ENCODE measurements around the gene CSNK1D.
"Not testable (repeated sequence)": the region's sequence is repeated elsewhere in the genome, so short reads cannot be mapped to it uniquely, and the experiment has no call there.

CSNK1D gene

GRCh38 chr17:82212331-82213250 is 60.9 kb downstream of the CSNK1D start, which contains the start of gene CCDC57:
Gene CCDC57 (minus strand): TSS chr17:82212842. CDS start chr17:82201944, 10,898 bp downstream.
- H2AFZ ChIP-seq (ENCODE audit: low read depth, low read length) = peak within 1 kb of the TSS; percentile 98
- H3K9me3 ChIP-seq (ENCODE audit: low read length) = no peaks in the 10 kb centered on the region
- H3K36me3 ChIP-seq (ENCODE audit: insufficient read depth, low read length) = no peaks in the 10 kb centered on the region
- peaks cover 12% of the 10 kb centered on the region for H3K4me1 ChIP-seq (ENCODE audit: insufficient read depth, low read length)
- peak within 1 kb of the TSS; percentile 67 for H3K4me3 ChIP-seq (ENCODE audit: low read length)
- H3K27me3 ChIP-seq (ENCODE audit: insufficient read depth, low read length) = no peaks in the 10 kb centered on the region

- not testable (repeated sequence) for H3K4me3 ChIP-seq (ENCODE audit: low read length); H2AFZ ChIP-seq (ENCODE audit: low read depth, low read length); H3K27me3 ChIP-seq (ENCODE audit: insufficient read depth, low read length); H3K9me3 ChIP-seq (ENCODE audit: low read length); H3K36me3 ChIP-seq (ENCODE audit: insufficient read depth, low read length)
- H3K4me1 ChIP-seq (ENCODE audit: insufficient read depth, low read length) = peaks cover 15% of the 10 kb centered on the region
These were observed 62.8 kb downstream of the CSNK1D start for GRCh38 chr17:82210655-82211054.

GRCh38 chr17:82205720-82206508 is 67.6 kb downstream of the CSNK1D start:
- no peaks in the 10 kb centered on the region for H3K27me3 ChIP-seq (ENCODE audit: insufficient read depth, low read length)
- peaks cover 10% of the 10 kb centered on the region for H3K36me3 ChIP-seq (ENCODE audit: insufficient read depth, low read length)
- H3K4me3 ChIP-seq (ENCODE audit: low read length) = no peak overlapping the region
- no peak overlapping the region for H2AFZ ChIP-seq (ENCODE audit: low read depth, low read length)
- no peaks in the 10 kb centered on the region for H3K9me3 ChIP-seq (ENCODE audit: low read length)
- peaks cover 5% of the 10 kb centered on the region for H3K4me1 ChIP-seq (ENCODE audit: insufficient read depth, low read length)

- Histone ChIP-seq H3K4me1 (ENCODE audit: insufficient read depth, low read length) (peaks cover 5% of the 10 kb centered on the region), H3K27me3 (ENCODE audit: insufficient read depth, low read length) (no peaks in the 10 kb centered on the region), H3K36me3 (ENCODE audit: insufficient read depth, low read length) (peaks cover 10% of the 10 kb centered on the region), H3K9me3 (ENCODE audit: low read length) (no peaks in the 10 kb centered on the region), H3K4me3 (ENCODE audit: low read length) (no peak overlapping the region), H2AFZ (ENCODE audit: low read depth, low read length) (no peak overlapping the region)
These were observed 68.4 kb downstream of the CSNK1D start for GRCh38 chr17:82204831-82205719.

GRCh38 chr17:82203920-82204319 is 69.6 kb downstream of the CSNK1D start:
- no peaks in the 10 kb centered on the region for H3K27me3 ChIP-seq (ENCODE audit: insufficient read depth, low read length)
- no peak overlapping the region for H2AFZ ChIP-seq (ENCODE audit: low read depth, low read length)
- peaks cover 20% of the 10 kb centered on the region for H3K36me3 ChIP-seq (ENCODE audit: insufficient read depth, low read length)
- no peaks in the 10 kb centered on the region for H3K9me3 ChIP-seq (ENCODE audit: low read length)
- no peak overlapping the region for H3K4me3 ChIP-seq (ENCODE audit: low read length)
- H3K4me1 ChIP-seq (ENCODE audit: insufficient read depth, low read length) = peaks cover 5% of the 10 kb centered on the region

GRCh38 chr17:82202981-82203380 is 70.5 kb downstream of the CSNK1D start:
- Histone ChIP-seq H3K9me3 (ENCODE audit: low read length) (no peaks in the 10 kb centered on the region), H2AFZ (ENCODE audit: low read depth, low read length) (no peak overlapping the region), H3K36me3 (ENCODE audit: insufficient read depth, low read length) (peaks cover 24% of the 10 kb centered on the region), H3K4me3 (ENCODE audit: low read length) (no peak overlapping the region), H3K27me3 (ENCODE audit: insufficient read depth, low read length) (no peaks in the 10 kb centered on the region), H3K4me1 (ENCODE audit: insufficient read depth, low read length) (peaks cover 5% of the 10 kb centered on the region)

GRCh38 chr17:82201498-82201910 is 72.0 kb downstream of the CSNK1D start:
- H3K9me3 ChIP-seq (ENCODE audit: low read length) = no peaks in the 10 kb centered on the region
- H3K27me3 ChIP-seq (ENCODE audit: insufficient read depth, low read length) = no peaks in the 10 kb centered on the region
- peaks cover 30% of the 10 kb centered on the region for H3K36me3 ChIP-seq (ENCODE audit: insufficient read depth, low read length)
- H3K4me1 ChIP-seq (ENCODE audit: insufficient read depth, low read length) = peaks cover 5% of the 10 kb centered on the region
- H2AFZ ChIP-seq (ENCODE audit: low read depth, low read length) = no peak overlapping the region
- H3K4me3 ChIP-seq (ENCODE audit: low read length) = no peak overlapping the region

GRCh38 chr17:82200743-82201497 is 72.6 kb downstream of the CSNK1D start:
- Histone ChIP-seq H3K27me3 (ENCODE audit: insufficient read depth, low read length) (no peaks in the 10 kb centered on the region), H3K36me3 (ENCODE audit: insufficient read depth, low read length) (peaks cover 36% of the 10 kb centered on the region), H3K4me1 (ENCODE audit: insufficient read depth, low read length) (peaks cover 2% of the 10 kb centered on the region), H3K4me3 (ENCODE audit: low read length) (no peak overlapping the region), H3K9me3 (ENCODE audit: low read length) (no peaks in the 10 kb centered on the region), H2AFZ (ENCODE audit: low read depth, low read length) (no peak overlapping the region)

- no peaks in the 10 kb centered on the region for H3K27me3 ChIP-seq (ENCODE audit: insufficient read depth, low read length)
- peaks cover 42% of the 10 kb centered on the region for H3K36me3 ChIP-seq (ENCODE audit: insufficient read depth, low read length)
- no peak overlapping the region for H3K4me3 ChIP-seq (ENCODE audit: low read length)
- H3K9me3 ChIP-seq (ENCODE audit: low read length) = no peaks in the 10 kb centered on the region
- no peak overlapping the region for H2AFZ ChIP-seq (ENCODE audit: low read depth, low read length)
- no peaks in the 10 kb centered on the region for H3K4me1 ChIP-seq (ENCODE audit: insufficient read depth, low read length)
These were observed 73.4 kb downstream of the CSNK1D start for GRCh38 chr17:82200135-82200534.

GRCh38 chr17:82199496-82199895 is 74.0 kb downstream of the CSNK1D start:
- Histone ChIP-seq H3K4me1 (ENCODE audit: insufficient read depth, low read length) (no peaks in the 10 kb centered on the region), H3K9me3 (ENCODE audit: low read length) (no peaks in the 10 kb centered on the region), H3K27me3 (ENCODE audit: insufficient read depth, low read length) (no peaks in the 10 kb centered on the region), H3K36me3 (ENCODE audit: insufficient read depth, low read length) (peaks cover 49% of the 10 kb centered on the region), H3K4me3 (ENCODE audit: low read length) (no peak overlapping the region), H2AFZ (ENCODE audit: low read depth, low read length) (no peak overlapping the region)

GRCh38 chr17:82198092-82198491 is 75.4 kb downstream of the CSNK1D start:
- Histone ChIP-seq H3K9me3 (ENCODE audit: low read length) (no peaks in the 10 kb centered on the region), H2AFZ (ENCODE audit: low read depth, low read length) (no peak overlapping the region), H3K36me3 (ENCODE audit: insufficient read depth, low read length) (peaks cover 60% of the 10 kb centered on the region), H3K4me3 (ENCODE audit: low read length) (no peak overlapping the region), H3K27me3 (ENCODE audit: insufficient read depth, low read length) (no peaks in the 10 kb centered on the region), H3K4me1 (ENCODE audit: insufficient read depth, low read length) (no peaks in the 10 kb centered on the region)

Measured in neuron (in vitro differentiated cells).